NCI-H1417 treated with DMSO at 0.1 percent for 48 hours (cell line): ENCODE measurements around the gene RPEL1.
A peak's percentile ranks its signal among the peaks of the same experiment; 100 is the strongest.
"Not testable (repeated sequence)": the region's sequence is repeated elsewhere in the genome, so short reads cannot be mapped to it uniquely, and the experiment has no call there.

Source experiments
- DNase-seq: peaks from one replicate; lab custom pipeline; 2025; lab: John Stamatoyannopoulos, UW

The RPEL1 gene

DNA sequence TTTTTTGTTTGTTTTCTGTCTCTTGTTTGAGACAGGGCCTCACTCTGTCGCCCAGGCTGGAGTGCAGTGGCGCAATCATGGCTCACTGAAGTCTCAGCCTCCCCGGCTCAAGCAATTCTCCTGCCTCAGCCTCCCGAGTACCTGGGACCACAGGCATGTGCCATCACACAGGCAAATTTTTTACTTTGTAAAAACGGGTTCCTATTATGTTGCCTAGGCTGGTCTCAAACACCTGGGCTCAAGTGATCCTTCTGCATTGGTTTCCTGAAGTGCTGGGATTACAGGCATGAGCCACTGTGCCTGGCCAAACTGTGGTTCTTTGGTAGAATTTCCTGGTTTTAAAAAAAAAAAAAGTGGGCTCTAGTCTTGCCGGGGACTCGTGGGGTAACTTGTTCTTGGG lies at the start of gene RPEL1:
Gene RPEL1, plus strand, starts transcription at position 301 of the 400 bp plus-strand sequence. CDS start 110 bp downstream, outside the sequence.
- DNase-seq = not testable (repeated sequence)

- DNase-seq = no peak
Observed at GRCh38 chr10:103196516-103196915, 49.2 kb upstream of the RPEL1 start.

DNA sequence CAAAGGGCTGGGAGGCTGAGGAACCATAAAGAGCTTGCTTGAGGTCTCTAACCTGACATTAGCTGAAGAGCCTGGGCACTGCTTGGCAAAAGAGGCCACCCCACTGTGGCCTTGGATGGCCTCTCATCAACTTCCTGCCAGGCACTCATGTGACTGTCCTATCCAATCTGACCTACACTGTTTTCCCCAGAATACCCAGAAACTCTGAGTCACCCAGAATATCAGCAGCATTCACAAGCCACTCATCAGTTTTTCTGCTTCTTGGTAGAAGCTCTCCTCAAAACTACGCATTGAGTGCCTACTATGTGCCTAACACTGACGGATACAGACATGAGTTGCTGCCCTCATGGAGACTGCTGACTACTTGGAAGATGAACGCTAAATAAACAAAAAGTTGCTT lies 48.5 kb upstream of the RPEL1 start:
- DNase-seq = no peak

- DNase-seq = no peak
Observed at GRCh38 chr10:103197903-103198302, 47.8 kb upstream of the RPEL1 start.

GRCh38 chr10:103198648-103199047 lies 47.0 kb upstream of the RPEL1 start:
- DNase-seq = no peak

DNA sequence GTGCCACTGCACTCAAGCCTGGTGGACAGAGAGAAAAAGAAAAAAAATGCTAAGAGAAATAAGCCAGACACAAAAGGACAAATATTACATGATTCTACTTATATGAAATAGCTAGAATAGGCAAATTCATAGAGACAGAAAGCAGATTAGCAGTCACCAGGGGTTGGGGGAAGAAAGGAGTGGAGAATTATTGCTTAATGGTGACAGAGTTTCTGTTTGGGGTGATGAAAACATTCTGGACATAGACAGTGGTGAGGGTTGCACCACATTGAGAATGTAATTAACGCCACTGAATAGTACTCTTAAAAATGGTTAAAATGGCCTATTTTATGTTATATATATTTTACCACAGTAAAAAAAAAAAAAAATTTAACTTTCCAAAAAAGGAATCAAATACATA lies 46.2 kb upstream of the RPEL1 start:
- no peak for DNase-seq

DNA sequence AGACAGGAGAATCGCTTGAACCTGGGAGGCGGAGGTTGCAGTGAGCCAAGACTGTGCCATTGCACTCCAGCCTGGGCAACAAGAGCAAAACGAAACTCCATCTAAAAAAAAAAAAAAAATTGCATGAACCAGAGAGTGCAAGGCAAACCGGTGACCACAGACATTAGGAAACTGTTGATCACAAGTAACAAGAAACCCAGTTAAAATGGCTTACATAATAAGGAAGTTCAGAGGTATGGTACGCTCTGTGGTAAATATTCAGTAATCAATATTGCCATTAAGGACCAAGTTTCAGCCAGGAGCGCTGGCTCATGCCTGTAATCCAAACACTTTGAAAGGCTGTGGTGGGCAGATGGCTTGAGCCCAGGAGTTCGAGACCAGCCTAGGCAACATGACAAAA lies 43.4 kb upstream of the RPEL1 start:
- DNase-seq = no peak

DNA sequence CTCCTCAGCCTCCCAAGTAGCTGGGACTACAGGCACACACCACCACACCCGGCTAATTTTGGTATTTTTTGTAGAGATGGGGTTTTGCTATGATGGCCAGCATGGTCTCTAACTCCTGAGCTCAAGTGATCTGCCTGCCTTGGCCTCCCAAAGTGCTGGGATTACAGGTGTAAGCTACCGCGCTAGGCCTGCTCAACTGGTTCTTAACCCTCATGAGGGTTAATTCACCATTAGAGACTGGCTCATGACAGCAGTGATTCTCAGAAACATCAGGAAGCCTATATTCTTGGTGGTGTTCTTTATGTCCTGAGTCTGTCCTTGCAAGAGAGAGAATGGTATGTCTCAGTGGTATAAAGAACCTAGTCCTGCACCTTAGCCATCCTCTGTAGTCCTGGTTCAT lies 42.2 kb upstream of the RPEL1 start:
- no peak for DNase-seq

DNA sequence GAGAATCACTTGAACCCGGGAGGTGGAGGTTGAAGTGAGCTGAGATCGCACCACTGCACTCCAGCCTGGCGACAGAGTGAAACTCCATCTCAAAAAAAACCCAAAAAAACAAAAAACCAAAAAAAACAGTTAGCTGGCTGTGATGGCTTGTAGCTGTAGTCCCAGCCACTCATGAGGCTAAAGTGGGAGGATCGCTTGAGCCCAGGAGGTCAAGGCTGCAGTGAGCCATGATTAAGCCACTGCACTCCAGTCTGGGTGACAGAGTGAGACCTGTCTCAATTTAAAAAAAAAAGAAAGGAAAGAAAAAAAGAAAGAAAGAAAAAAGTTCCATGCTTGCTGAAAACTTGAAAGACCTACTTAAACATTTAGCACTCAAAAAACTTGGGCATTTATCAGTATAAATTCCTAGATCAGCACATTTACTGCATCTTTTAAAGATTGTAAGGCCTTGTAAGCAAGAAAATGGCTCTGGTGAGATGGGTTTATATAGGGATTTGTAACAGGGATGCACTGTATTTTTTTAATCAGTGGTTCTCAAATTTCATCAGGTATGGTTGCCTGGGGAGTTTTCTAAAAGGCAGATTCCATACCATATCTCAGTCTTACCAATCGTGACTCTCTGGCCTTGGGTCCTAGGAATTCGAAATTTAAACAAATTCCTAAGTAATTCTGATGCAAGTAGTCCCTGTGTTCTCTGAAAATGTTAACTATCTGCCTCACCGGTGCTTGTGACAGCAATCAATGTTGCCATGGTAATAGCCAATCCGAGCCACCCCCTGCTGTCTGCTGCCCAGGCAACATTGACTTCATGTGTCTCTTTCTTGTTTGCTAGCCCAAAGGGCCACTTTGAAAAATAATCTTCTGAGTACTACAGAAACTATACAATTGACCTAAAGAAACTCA lies 41.1 kb upstream of the RPEL1 start:
- DNase-seq = peak; percentile 23

- not testable (repeated sequence) for DNase-seq
Observed at GRCh38 chr10:103205401-103205800, 40.3 kb upstream of the RPEL1 start.

GRCh38 chr10:103206715-103207114 lies 39.0 kb upstream of the RPEL1 start:
- not testable (repeated sequence) for DNase-seq

DNA sequence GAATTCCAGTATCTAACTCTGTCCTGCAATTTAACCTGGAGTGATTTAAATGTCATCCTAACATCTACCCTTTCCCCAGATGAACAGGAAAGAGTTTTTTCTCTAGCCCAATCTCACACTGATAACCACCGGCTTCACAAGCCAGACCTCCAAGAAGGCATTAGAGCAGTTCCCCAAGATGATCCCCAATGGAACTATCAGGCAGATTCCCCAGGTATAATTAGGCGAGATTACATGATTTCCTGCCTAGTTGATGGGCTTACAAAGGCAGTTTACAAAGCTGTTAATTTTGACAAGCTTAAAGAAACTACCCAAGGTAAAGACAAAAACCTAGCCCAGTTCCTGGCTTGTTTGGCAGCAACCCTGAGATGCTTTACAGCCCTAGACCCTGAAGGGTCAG lies 38.5 kb upstream of the RPEL1 start:
- DNase-seq = no peak

- DNase-seq = not testable (repeated sequence)
Observed at GRCh38 chr10:103207643-103208042, 38.0 kb upstream of the RPEL1 start.

DNA sequence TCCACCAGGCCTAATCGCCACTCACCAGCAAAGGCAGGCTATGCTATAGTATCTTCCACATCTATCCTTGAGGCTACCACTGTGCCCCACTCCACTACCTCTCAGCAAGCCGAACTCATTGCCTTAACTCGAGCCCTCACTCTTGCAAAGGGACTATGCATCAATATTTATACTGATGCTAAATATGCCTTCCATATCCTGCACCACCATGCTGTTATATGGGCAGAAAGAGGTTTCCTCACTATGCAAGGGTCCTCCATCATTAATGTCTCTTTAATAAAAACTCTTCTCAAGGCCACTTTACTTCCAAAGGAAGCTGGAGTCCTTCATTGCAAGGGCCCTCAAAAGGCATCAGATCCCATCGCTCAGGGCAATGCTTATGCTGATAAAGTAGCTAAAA lies 35.4 kb upstream of the RPEL1 start:
- not testable (repeated sequence) for DNase-seq

DNA sequence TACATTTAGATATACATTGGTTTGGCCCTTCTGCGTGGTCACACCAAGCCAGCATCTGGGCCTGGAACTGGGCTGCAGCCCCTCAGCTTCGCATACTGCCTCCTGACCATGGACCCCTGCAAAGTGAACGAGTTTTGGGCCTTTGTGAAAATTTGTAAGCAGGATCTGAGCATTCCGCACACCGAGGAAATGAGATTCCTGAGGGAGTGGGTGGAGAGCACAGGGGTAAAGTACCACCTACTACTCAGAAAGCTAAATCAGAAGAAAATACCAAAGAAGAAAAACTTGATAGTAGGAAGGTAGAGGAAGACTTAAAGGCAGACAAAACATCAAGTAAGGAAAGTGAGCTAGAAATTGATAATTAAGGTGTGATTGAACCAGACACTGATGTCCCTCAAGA lies 30.1 kb upstream of the RPEL1 start:
- DNase-seq = no peak

GRCh38 chr10:103216362-103216761 lies 29.3 kb upstream of the RPEL1 start:
- not testable (repeated sequence) for DNase-seq

- DNase-seq = no peak
Observed at GRCh38 chr10:103224133-103224532, 21.6 kb upstream of the RPEL1 start.

- DNase-seq = not testable (repeated sequence)
Observed at GRCh38 chr10:103224721-103225120, 21.0 kb upstream of the RPEL1 start.

GRCh38 chr10:103225939-103226338 lies 19.7 kb upstream of the RPEL1 start:
- no peak for DNase-seq

DNA sequence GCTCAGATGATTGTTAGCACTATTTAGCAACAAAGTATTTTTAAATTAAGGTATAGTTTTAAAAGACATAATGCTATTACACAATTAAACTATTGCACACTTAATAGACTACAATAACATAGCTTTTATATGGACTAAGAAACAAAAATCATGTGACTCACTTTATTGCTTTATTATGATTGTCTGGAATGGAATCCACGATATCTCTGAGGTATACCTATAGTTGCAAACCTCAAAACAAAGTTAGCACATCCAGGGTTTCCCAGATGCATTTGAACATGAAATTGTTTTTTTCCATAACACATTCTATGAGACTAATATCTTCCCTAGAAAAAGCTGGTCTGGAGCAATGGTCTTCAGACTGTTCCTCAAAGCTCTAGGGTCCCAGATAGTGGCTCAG lies 18.3 kb upstream of the RPEL1 start:
- DNase-seq = no peak

- no peak for DNase-seq
Observed at GRCh38 chr10:103231047-103231551, 14.6 kb upstream of the RPEL1 start.

- DNase-seq = no peak
Observed at GRCh38 chr10:103232131-103232673, 13.5 kb upstream of the RPEL1 start.

GRCh38 chr10:103232772-103233488 lies 12.8 kb upstream of the RPEL1 start:
- no peak for DNase-seq
